Stimulated activated naive B cell treated with anti-CD40 and anti-IgM and Interleukin-4, amounts not matched to agents 10 μg/mL and 1 μg/mL and 100 μg/mL, for 72 hours (primary cell): ENCODE data around the gene SEL1L.

ENCODE experiments used
- ATAC-seq, 2 donors: fragments of 150-1000 bp; cut with Tn5 transposase; replicated peaks; 2 replicates each; pipeline ENCODE4 v1.10.0; 2021; ENCODE audit warnings: moderate library complexity in 1 of 2
- DNase-seq: peaks from one replicate; pipeline ENCODE4 v3.0.0; 2021
- H3K27ac Mint-ChIP-seq: one replicate; pipeline ENCODE4 v1.8.0; 2022; ENCODE audit warnings: mild to moderate bottlenecking, mixed read lengths
- H3K27me3 Mint-ChIP-seq, 2 donors: one replicate each; pipeline ENCODE4 v1.8.0; 2022; ENCODE audit warnings: mixed read lengths in 2 of 2
- H3K36me3 Mint-ChIP-seq, 2 donors: one replicate each; pipeline ENCODE4 v1.8.0; 2022; ENCODE audit warnings: mixed read lengths in 2 of 2, mild to moderate bottlenecking in 1 of 2
- H3K4me1 Mint-ChIP-seq, 2 donors: one replicate each; pipeline ENCODE4 v1.8.0; 2022; ENCODE audit warnings: mixed read lengths in 2 of 2, mild to moderate bottlenecking in 1 of 2
- H3K4me3 Mint-ChIP-seq, 2 donors: one replicate each; pipeline ENCODE4 v1.8.0; 2022; ENCODE audit warnings: mild to moderate bottlenecking in 2 of 2, mixed read lengths in 2 of 2, moderate library complexity in 1 of 2
- H3K9me3 Mint-ChIP-seq, 2 donors: one replicate each; pipeline ENCODE4 v1.8.0; 2022; ENCODE audit warnings: mixed read lengths in 2 of 2, mild to moderate bottlenecking in 1 of 2

The SEL1L gene

GRCh38 chr14:81455390-81455789 lies 78.3 kb downstream of the SEL1L start:
- H3K4me1 Mint-ChIP-seq: peaks cover 17 to 19% of the 10 kb centered on the region in 2 donors

GRCh38 chr14:81454572-81455218 lies 79.0 kb downstream of the SEL1L start:
- DNase-seq: peak; percentile 28
- Mint-ChIP-seq H3K9me3 (peaks cover 0 to 1% of the 10 kb centered on the region in 2 donors), H3K4me3 (no peak overlapping the region), H3K36me3 (no peaks in the 10 kb centered on the region), H3K27me3 (peaks cover 6 to 13% of the 10 kb centered on the region in 2 donors), H3K27ac (peak overlapping the region; percentile 11), H3K4me1 (peaks cover 19% of the 10 kb centered on the region in 2 donors)
- peak; percentile 82 to 84 for ATAC-seq

More at GRCh38 chr14:81455390-81455789, 78.3 kb downstream of the SEL1L start:
- Mint-ChIP-seq H3K4me3 (peak overlapping the region in 1 of 2 donors; percentile 10), H3K27me3 (peaks cover 6 to 9% of the 10 kb centered on the region in 2 donors), H3K9me3 (peaks cover 0 to 1% of the 10 kb centered on the region in 2 donors), H3K36me3 (no peaks in the 10 kb centered on the region), H3K27ac (no peak overlapping the region)
- DNase-seq (no peak), ATAC-seq (peak; percentile 62 to 76)

DNA sequence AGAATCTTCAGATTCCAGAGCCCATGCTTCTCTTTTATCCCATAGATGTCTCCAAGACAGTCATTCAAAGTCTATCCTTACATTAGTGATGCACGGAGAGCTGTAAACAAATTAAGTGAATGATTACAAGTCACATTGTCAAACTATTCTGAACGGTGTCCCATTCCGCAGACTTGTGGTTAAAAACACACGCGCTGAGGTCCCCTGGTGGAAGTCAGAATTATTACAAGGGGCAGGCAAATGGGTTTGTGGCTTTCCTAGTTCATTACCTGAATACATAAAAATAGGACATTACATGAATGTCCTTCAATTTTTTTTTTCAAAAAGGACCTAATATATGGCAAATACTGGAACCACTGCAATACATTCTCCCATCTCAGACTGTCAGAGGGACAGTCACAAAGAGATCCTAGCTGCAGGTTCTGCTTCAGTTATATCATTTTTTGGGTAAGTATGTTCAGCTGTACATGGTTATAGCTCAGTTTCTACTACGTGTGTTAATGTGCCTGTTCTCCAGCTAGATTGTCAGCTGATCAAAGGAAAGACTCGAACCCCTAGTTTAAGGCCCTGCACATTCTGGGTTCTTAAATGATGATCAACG lies 80.4 kb downstream of the SEL1L start:
- H3K27me3 Mint-ChIP-seq: peaks cover 9 to 21% of the 10 kb centered on the region in 2 donors
- ATAC-seq (peak; percentile 44 to 57), DNase-seq (no peak)
- H3K4me3 Mint-ChIP-seq: no peak overlapping the region
- H3K27ac Mint-ChIP-seq: no peak overlapping the region
- H3K36me3 Mint-ChIP-seq: no peaks in the 10 kb centered on the region
- H3K9me3 Mint-ChIP-seq: peaks cover 0 to 1% of the 10 kb centered on the region in 2 donors
- peaks cover 13 to 14% of the 10 kb centered on the region in 2 donors for H3K4me1 Mint-ChIP-seq

DNA sequence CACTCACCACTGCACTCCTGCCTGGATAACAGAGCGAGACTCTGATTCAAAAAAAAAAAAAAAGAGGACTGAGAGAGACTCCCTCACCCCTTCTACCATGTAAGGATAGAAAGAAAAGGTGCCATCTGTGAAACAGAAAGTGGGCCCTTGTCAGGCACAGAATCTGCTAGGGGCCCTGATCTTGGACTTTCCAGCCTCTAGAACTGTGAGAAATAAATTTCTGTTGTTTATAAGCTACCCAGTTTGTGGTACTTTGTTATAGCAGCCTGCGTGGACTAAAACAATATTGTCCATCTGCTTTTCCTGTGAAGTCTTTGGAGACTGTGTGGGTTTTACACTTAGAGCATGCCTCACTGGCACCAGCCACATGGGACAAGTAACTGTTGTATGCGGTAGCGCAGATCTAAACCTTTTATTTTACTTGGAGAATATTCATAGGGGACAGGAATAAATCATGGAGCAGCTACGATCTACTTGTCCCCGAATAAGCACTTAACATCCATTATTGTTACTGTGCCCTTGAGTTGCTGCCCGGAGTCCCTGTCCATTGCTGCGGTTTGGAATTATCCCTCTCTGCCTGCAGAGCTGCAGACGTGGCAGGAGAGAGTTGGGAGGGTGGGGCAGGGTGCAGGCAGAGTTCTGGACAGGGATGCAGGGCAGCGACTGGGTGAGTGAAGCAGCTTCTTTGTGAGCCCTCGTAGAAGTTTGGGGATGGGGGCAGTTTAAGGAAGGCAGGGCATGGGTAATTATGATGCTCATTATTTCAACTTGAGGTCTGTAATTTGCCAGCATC lies 81.1 kb downstream of the SEL1L start:
- Mint-ChIP-seq H3K4me3 (no peak overlapping the region), H3K4me1 (peaks cover 13 to 14% of the 10 kb centered on the region in 2 donors), H3K9me3 (peaks cover 0 to 1% of the 10 kb centered on the region in 2 donors), H3K27ac (no peak overlapping the region), H3K36me3 (no peaks in the 10 kb centered on the region), H3K27me3 (peaks cover 12 to 24% of the 10 kb centered on the region in 2 donors)
- ATAC-seq (no peak), DNase-seq (no peak)

DNA sequence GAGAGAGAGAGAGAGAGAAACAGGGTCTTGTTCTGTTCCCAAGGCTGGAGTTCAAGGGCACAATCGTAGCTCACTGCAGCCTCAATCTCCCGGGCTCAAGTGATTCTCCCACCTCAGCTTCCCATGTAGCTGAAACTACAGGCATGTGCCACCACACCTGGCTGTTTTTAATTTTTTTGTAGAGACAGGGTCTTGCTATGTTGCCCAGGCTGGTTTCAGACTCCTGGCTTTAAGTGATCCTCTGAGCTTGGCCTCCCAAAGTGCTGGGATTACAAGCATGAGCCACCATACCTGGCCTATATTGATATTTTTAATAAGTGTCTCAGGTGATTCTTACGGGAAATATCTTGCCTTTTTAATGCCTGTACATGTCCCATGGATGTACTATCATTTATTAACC lies 82.7 kb downstream of the SEL1L start:
- Mint-ChIP-seq H3K27me3 (peaks cover 12 to 24% of the 10 kb centered on the region in 2 donors), H3K27ac (no peak overlapping the region), H3K36me3 (no peaks in the 10 kb centered on the region), H3K4me1 (peaks cover 13 to 14% of the 10 kb centered on the region in 2 donors), H3K9me3 (peaks cover 0 to 1% of the 10 kb centered on the region in 2 donors), H3K4me3 (no peak overlapping the region)
- DNase-seq (no peak), ATAC-seq (no peak)

DNA sequence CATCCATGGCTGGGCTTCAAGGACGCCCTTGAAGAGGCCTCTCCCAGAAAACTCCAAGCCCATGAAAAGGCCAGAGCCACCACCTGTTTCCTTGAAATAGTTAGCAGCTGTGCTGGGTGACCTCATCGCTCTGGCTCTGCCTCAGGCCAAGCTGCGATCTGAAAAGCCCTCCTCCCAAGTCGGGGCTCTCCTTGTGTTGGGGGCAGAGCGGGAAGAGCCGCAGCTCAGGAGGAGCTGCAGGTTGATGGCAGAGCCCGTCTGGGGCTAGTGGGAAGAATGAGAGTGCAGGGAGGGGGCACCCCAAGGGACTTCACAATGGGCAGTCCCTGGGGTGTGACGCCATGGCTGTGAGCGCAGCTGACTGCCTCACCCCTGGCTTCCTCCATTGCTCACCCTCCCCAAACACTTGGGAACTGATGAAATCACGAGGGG lies 83.5 kb downstream of the SEL1L start:
- Mint-ChIP-seq H3K4me3 (no peak overlapping the region), H3K36me3 (no peaks in the 10 kb centered on the region), H3K27ac (no peak overlapping the region), H3K9me3 (peaks cover 0 to 1% of the 10 kb centered on the region in 2 donors), H3K27me3 (peaks cover 12 to 24% of the 10 kb centered on the region in 2 donors), H3K4me1 (peaks cover 6 to 9% of the 10 kb centered on the region in 2 donors)
- DNase-seq: no peak
- no peak for ATAC-seq

- ATAC-seq: no peak
- DNase-seq: no peak
- H3K27ac Mint-ChIP-seq: no peak overlapping the region
These were observed 84.1 kb downstream of the SEL1L start for GRCh38 chr14:81449576-81449975.

DNA sequence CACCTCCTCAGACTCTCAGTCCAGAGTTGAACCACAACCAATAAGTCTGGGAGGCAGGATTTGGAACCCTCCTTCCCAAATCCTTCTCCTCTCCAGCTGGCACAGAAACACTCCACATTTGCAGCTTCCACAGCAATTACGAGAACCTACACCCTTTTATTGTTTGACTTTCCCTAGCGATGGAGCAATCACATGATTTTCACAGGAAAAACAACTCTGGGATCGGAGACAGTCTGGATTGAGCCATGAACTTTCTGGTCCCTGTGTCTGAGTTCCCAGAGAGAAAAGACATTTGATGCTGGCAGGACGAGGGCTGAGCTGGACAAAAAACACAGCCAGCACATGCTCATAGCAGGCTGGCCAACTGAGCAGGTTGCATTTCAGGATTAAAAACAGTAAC lies 84.5 kb downstream of the SEL1L start:
- Mint-ChIP-seq H3K27me3 (peaks cover 17 to 29% of the 10 kb centered on the region in 2 donors), H3K4me1 (peaks cover 0 to 4% of the 10 kb centered on the region in 2 donors), H3K27ac (no peak overlapping the region), H3K36me3 (no peaks in the 10 kb centered on the region), H3K9me3 (peaks cover 0 to 1% of the 10 kb centered on the region in 2 donors), H3K4me3 (no peak overlapping the region)
- no peak for DNase-seq
- ATAC-seq: no peak

More at GRCh38 chr14:81449576-81449975, 84.1 kb downstream of the SEL1L start:
- Mint-ChIP-seq H3K27me3 (peaks cover 12 to 25% of the 10 kb centered on the region in 2 donors), H3K36me3 (no peaks in the 10 kb centered on the region), H3K9me3 (peaks cover 0 to 1% of the 10 kb centered on the region in 2 donors), H3K4me1 (peaks cover under 1 to 5% of the 10 kb centered on the region in 2 donors), H3K4me3 (no peak overlapping the region)

GRCh38 chr14:81447021-81447764 lies 86.5 kb downstream of the SEL1L start:
- DNase-seq (no peak), ATAC-seq (no peak)
- Mint-ChIP-seq H3K9me3 (peaks cover 0 to 1% of the 10 kb centered on the region in 2 donors), H3K4me3 (no peak overlapping the region), H3K36me3 (no peaks in the 10 kb centered on the region), H3K4me1 (peaks cover 0 to 1% of the 10 kb centered on the region in 2 donors), H3K27me3 (peaks cover 27 to 36% of the 10 kb centered on the region in 2 donors), H3K27ac (no peak overlapping the region)

GRCh38 chr14:81446279-81447007 lies 87.2 kb downstream of the SEL1L start:
- DNase-seq (no peak), ATAC-seq (no peak)
- Mint-ChIP-seq H3K4me3 (no peak overlapping the region), H3K4me1 (peaks cover 0 to 1% of the 10 kb centered on the region in 2 donors), H3K36me3 (no peaks in the 10 kb centered on the region), H3K27ac (no peak overlapping the region), H3K27me3 (peaks cover 26 to 40% of the 10 kb centered on the region in 2 donors), H3K9me3 (no peaks in the 10 kb centered on the region)

GRCh38 chr14:81441626-81442134 lies 92.0 kb downstream of the SEL1L start:
- DNase-seq (no peak), ATAC-seq (no peak)
- H3K27ac Mint-ChIP-seq: no peak overlapping the region
- H3K27me3 Mint-ChIP-seq: peaks cover 52 to 64% of the 10 kb centered on the region in 2 donors
- H3K36me3 Mint-ChIP-seq: no peaks in the 10 kb centered on the region
- peaks cover 4 to 8% of the 10 kb centered on the region in 2 donors for H3K4me1 Mint-ChIP-seq
- H3K9me3 Mint-ChIP-seq: no peaks in the 10 kb centered on the region
- H3K4me3 Mint-ChIP-seq: no peak overlapping the region

DNA sequence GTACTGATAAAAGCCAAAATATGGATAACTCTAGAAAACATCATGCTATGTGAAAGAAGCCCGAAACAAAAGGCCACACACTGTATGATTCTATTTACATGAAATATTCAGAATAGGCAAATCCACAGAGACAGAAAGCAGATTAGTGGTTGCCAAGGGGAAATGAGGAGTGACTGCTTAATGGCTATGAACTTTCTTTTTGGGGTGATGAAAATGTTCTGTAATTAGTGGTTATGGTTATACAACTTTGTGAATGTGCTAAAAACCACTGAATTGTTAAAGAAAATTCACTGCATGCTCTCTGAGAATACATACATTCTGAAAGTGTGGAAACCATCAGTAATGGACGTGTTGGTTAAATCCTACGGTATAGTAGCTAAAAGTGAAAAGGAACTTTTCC lies 93.6 kb downstream of the SEL1L start:
- Mint-ChIP-seq H3K4me1 (peaks cover 9 to 17% of the 10 kb centered on the region in 2 donors), H3K27ac (no peak overlapping the region), H3K27me3 (peaks cover 61 to 74% of the 10 kb centered on the region in 2 donors), H3K9me3 (no peaks in the 10 kb centered on the region), H3K36me3 (no peaks in the 10 kb centered on the region), H3K4me3 (no peak overlapping the region)
- DNase-seq: no peak
- no peak for ATAC-seq

GRCh38 chr14:81437244-81437643 lies 96.4 kb downstream of the SEL1L start:
- Mint-ChIP-seq H3K27me3 (peaks cover 63 to 86% of the 10 kb centered on the region in 2 donors), H3K4me1 (peaks cover 9 to 19% of the 10 kb centered on the region in 2 donors), H3K27ac (no peak overlapping the region), H3K9me3 (no peaks in the 10 kb centered on the region), H3K4me3 (peak overlapping the region; percentile 52 to 70), H3K36me3 (no peaks in the 10 kb centered on the region)
- ATAC-seq (no peak), DNase-seq (no peak)
